Activated T-cell treated with anti-CD3 and anti-CD28 coated beads, Interleukin-2, amount 50 U/mL, for 48 hours (primary cell): Measurements from ENCODE around the gene PCLO.

Experiments
- DNase-seq, 2 experiments: peaks; one replicate each; pipeline ENCODE4 v3.0.0-alpha.2; 2020

PCLO gene

GRCh38 chr7:83162402-83163256, at the start of gene PCLO:
Gene PCLO, minus strand, starts transcription at chr7:83162884. Its CDS starts 292 bp downstream, at chr7:83162592.
- DNase-seq = peak; percentile 66 to 74

- DNase-seq = no peak
These were observed 49.0 kb upstream of the PCLO start for GRCh38 chr7:83211685-83212084.

GRCh38 chr7:83210479-83210878, 47.8 kb upstream of the PCLO start:
- no peak for DNase-seq

- no peak for DNase-seq
These were observed 42.0 kb upstream of the PCLO start for GRCh38 chr7:83204715-83205114.

- no peak for DNase-seq
These were observed 38.7 kb upstream of the PCLO start for GRCh38 chr7:83201355-83201754.

- no peak for DNase-seq
These were observed 28.1 kb upstream of the PCLO start for GRCh38 chr7:83190659-83191389.

GRCh38 chr7:83178796-83179195, 16.1 kb upstream of the PCLO start:
- DNase-seq = no peak

- DNase-seq = no peak
These were observed 15.4 kb upstream of the PCLO start for GRCh38 chr7:83178066-83178465.

- no peak for DNase-seq
These were observed 11.0 kb upstream of the PCLO start for GRCh38 chr7:83173664-83174063.

GRCh38 chr7:83166781-83167180, 4.1 kb upstream of the PCLO start:
- DNase-seq = no peak

GRCh38 chr7:83161899-83162401, 734 bp downstream of the PCLO start:
- no peak for DNase-seq

GRCh38 chr7:83161186-83161585, 1.5 kb downstream of the PCLO start:
- DNase-seq = no peak

GRCh38 chr7:83159731-83160130, 3.0 kb downstream of the PCLO start:
- DNase-seq = no peak

- no peak for DNase-seq
These were observed 6.7 kb downstream of the PCLO start for GRCh38 chr7:83156006-83156405.

GRCh38 chr7:83155407-83155806, 7.3 kb downstream of the PCLO start:
- DNase-seq = no peak

GRCh38 chr7:83153419-83153818, 9.3 kb downstream of the PCLO start:
- DNase-seq = no peak

GRCh38 chr7:83150310-83150709, 12.4 kb downstream of the PCLO start:
- DNase-seq = no peak

GRCh38 chr7:83149466-83149865, 13.2 kb downstream of the PCLO start:
- DNase-seq = no peak

GRCh38 chr7:83148776-83149175, 13.9 kb downstream of the PCLO start:
- no peak for DNase-seq

- DNase-seq = no peak
These were observed 19.6 kb downstream of the PCLO start for GRCh38 chr7:83143107-83143506.

- no peak for DNase-seq
These were observed 20.3 kb downstream of the PCLO start for GRCh38 chr7:83142365-83142764.

- DNase-seq = no peak
These were observed 20.8 kb downstream of the PCLO start for GRCh38 chr7:83141927-83142326.

GRCh38 chr7:83130623-83131545, 31.8 kb downstream of the PCLO start:
- DNase-seq = no peak
